NCI-H1930 (cell line): ENCODE data around the gene LRRC70.
"Not testable (repeated sequence)": the region's sequence is repeated elsewhere in the genome, so short reads cannot be mapped to it uniquely, and the experiment has no call there.

Experiments
- DNase-seq, 2 experiments: peaks; one replicate each; lab custom pipeline; 2025; lab: John Stamatoyannopoulos, UW

Gene LRRC70, protein sequence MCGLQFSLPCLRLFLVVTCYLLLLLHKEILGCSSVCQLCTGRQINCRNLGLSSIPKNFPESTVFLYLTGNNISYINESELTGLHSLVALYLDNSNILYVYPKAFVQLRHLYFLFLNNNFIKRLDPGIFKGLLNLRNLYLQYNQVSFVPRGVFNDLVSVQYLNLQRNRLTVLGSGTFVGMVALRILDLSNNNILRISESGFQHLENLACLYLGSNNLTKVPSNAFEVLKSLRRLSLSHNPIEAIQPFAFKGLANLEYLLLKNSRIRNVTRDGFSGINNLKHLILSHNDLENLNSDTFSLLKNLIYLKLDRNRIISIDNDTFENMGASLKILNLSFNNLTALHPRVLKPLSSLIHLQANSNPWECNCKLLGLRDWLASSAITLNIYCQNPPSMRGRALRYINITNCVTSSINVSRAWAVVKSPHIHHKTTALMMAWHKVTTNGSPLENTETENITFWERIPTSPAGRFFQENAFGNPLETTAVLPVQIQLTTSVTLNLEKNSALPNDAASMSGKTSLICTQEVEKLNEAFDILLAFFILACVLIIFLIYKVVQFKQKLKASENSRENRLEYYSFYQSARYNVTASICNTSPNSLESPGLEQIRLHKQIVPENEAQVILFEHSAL

DNA sequence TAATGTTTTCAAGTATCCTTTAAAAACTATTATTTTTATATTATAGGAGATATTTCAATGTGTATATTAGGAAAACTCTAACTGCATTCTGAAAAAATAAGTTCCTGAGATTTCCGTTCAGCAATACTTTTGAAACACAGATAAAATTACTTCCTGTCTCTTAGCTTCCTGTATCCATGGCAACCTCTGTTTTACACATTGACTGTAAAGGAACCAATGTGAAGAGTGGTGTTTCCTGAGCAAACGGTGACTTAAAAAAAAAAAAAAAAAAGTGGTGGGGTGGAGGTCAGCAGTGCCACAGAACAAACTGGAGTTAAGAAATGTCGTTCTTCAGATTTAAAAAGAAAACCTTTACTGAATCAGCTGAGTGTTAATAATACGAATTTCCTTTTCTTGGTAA is at the start of gene LRRC70:
LRRC70 (plus strand) TSS at position 280 of the 400 bp plus-strand sequence. CDS start 620 bp downstream, outside the sequence.
- DNase-seq: no peak

DNA sequence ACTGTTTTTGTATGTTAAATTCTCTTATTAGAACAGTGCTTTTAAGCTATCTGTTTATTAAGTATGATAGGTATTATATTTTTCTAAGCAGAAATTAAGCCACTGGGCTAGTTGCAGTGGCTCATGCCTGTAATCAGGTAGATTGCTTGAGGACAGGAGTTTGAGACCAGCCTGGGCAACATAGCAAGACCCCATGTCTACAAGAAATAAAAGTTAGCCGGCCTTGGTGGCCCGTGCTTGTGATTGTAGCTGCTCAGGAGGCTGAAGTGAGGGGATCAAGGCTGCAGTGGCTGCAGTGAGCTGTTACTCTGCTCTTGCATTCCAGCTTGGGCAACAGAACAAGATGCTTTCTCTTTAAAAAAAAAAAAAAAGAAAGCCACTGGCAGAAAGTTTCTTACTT is 45.0 kb upstream of the LRRC70 start:
- DNase-seq: no peak

DNA sequence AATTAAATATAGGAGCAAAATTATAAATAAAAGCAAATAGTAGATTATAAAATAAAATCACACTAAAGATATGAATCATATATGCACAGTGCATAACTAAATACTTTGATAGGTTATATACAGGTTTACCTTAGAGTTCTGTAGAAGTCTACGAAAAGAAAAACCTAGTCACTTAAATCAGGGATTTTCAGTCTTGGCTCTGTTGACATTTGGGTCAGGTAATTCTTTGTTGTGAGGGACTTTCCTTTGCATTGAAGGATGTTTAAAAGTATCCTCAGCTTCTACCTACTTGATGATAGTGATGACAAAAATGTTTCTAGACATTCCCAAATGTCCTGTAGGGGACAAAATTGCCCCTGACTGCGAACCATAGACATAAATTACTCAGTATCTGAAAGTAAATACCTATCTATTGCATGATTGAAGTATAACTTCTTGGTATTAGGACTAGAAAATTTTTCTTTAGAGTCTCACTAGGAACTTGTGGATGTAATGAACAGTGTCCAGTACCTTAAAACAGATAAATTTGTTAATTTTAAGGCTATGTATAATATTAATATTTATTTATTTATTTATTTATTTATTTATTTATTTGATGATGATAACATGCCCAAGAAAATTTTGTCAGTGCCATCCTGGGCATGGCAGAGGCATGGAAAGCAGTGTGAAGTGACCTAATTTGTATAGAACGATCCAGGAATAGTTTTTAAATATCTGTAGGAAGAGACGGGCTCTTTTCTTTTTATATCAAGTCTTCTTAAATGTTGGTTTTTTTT is 44.0 kb upstream of the LRRC70 start:
- no peak for DNase-seq

DNA sequence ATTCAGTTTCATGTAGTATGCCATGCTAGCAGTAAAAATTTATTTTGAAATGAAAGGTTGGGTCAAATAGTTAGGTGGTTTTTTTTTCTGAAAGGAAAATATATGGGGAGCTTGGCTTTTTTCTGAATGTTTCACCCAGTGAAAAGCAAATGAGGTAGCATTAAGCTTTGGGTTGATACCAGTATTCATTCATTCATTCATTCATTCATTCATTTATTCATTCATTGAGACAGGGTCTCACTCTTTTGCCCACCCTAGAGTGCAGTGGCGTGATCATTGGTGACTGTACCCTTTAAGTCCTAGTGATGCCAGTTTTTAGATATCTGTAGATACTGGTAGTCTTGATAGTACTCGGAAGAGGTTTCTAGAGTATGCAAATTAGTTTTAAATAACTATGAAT is 42.4 kb upstream of the LRRC70 start:
- DNase-seq: no peak

DNA sequence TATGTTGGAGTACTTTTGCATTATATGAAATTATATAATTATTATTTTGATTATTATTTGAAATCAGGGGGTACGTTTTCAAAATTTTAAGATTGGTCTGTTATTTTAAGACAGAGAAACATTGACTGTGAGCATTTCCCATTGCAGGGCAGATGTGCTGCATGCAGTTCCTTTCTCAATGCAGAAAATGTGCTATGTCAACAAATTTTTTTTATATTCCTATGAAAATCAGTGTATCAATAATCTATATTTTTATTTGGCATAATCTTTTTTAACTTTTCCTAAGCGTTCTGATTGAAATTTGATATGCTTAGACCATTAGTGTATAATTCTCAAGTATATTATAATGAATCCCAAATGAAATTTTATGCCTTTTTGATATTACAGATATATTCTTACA is 41.8 kb upstream of the LRRC70 start:
- DNase-seq: no peak

DNA sequence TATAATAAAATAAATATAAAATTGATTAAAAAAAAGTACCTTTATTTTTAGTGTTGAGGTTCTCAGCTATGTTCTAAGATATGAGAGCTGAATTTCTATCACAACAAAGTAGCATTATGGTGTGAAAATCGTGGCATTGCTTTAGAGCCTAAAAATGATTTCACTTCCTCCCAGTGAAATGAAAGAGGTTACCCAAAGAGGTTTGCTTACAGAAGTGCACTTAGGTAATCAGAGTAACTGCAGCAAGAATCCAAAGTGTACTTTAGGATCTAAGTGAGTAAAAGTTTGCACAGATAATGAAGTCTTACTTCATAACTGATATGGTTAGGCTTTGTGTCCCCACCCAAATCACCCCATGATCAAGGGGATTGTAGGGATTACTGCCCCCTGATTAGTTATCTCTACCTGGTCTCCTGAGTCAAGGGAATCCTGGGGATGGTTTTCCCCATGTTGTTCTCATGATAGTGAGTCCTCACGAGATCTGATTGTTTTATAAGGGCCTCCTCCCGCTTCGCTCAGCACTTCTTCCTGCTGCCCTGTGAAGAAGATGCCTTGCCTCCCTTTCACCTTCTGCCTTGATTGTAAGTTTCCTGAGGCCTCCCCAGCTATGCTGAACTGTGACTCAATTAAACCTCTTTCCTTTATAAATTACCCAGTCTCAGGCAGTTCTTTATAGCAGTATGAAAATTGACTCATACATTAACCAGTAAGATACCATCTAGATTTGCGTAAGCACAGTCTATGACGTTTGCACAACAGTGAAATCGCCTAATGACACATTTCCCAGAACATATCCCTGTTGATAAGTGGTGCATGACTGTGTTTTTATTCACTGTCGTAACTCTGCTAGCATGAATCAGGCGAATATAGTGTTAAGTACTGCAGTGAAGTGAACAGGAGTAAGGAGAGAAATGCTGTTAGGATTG is 40.3 kb upstream of the LRRC70 start:
- no peak for DNase-seq

DNA sequence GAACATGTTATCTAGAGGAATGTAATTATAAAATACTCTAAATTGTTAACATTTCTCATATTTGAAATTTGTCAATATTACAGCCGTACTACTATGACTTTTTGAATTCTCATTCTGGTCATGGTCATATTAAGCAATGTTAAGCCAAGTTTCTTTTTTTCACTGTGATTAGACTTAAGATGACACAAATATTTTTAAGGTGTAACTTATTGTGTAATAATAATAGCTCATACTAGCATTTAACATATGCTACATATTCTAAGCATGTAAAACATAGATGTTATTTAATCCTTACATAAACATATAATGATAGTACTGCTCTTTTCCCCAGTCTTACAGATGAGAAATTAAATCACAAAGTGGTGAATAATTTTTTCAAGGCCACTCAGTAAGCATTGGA is 35.9 kb upstream of the LRRC70 start:
- DNase-seq: no peak

DNA sequence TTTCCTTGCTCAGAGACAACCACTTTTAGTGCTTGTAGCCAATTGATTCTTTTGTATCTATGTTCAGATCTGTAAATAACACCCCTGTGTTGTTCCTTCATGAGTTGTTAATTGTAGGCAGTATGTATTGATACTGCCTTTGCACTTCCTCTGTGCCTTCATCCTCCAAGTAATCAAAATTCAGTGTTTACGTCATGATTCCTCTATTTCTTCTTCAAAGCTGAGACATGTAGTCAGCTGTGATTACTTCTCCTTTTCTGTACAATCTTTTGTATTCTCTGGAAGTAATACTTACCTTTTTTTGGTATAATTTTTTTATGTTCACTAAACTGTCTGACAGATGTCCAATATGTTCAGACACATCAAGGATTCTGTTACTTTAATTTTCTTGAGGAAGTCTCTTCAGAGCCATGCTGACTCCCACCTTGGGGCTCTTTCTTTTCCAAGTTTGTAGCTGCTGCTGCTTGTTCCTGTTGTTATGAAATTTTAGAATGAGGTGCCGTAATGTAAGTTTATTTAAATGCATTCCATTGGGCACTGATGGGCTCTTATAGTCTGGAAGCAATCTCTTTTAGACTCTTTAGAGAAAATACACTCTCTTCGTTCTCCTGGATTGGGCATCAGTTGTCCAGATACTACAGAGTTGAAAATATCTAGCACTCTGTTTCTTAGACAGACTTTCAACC is 30.5 kb upstream of the LRRC70 start:
- no peak for DNase-seq

DNA sequence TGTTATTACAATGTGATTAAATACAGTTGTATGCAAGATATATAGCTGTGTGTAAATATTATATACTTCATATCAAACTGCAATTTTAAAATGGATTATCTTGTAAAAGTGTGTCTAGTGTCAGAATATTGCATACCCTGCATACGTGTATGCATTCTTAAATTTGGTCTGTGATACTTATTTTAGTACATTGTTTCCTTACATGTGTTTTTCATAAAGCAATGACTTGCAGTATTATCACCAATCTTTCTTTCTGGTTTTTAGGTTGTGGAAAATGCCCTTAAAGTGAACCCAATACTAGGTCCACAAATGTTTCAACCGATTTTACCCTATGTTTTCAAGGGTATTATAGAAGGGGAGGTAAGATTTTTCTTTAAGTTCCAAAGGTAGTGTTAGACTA is 28.5 kb upstream of the LRRC70 start:
- no peak for DNase-seq

DNA sequence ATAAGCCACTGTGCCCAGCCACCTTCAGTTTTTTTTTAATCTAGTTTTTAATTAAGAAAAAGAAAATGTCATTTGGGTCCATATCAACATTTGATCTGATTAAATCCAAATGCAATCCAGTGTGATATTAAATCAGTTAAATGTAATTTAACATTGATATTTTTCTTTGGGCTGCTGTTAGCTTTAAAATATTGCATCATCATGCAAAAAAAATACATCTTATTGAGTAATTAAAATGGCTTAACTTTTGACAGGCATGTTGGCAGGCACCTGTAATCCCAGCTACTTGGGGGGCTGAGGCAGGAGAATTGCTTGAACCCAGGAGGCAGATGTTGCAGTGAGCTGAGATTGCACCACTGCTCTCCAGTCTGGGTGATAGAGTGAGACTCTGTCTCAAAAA is 22.7 kb upstream of the LRRC70 start:
- no peak for DNase-seq

DNA sequence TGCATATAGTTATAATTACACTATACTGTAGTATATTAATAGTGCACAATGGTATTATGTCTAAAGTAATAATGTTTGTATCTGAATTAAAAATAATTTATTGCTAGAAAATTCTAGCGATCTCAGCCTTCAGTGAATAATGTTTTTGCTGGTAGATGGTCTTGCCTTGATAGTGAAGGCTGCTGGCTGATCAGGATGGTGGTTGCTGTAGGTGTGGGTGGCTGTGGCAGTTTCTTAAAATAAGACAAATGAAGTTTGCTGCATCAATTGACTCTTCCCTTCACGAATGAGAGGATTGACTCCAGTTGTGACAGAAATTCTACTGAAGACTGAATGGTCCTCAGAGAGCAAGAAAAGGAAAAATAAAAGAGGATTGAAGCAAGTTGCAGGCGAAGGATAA is 19.7 kb upstream of the LRRC70 start:
- no peak for DNase-seq

DNA sequence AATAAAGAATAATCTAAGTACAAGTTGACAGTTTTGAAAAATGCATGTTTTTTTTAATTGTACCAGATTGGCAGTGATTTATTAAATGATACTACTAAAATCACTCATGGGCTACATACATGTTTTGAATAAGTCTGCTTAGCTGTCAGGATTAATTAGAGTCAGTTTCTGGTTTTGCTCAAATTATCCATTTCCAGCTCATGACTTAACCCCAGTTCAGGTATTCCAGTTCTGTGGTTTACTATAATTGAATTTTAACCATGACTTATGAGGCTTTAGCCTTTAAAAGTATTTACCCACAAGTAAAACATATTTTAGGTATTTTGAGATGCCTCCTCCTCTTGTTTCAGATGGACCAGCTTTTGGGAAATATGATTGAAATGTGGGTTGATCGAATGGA is 17.8 kb upstream of the LRRC70 start:
- no peak for DNase-seq

DNA sequence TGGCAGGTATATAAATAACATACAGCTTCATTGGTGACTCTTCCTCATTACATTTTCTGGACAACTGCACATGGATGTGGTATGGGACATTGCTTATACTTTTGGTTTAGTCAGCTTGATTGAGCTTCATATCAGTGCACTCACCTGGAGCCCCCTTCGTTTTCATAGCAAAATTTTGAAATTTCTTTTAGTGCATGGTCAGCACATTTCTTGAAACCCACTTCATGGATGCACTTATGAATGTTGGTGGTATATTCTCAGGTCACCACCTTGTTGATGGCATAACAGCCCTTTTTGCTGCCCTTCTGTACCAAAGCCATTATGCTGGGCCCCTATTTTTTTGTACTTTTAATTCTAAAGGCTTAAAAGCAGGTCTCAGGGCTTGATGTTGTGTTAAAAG is 16.7 kb upstream of the LRRC70 start:
- no peak for DNase-seq

DNA sequence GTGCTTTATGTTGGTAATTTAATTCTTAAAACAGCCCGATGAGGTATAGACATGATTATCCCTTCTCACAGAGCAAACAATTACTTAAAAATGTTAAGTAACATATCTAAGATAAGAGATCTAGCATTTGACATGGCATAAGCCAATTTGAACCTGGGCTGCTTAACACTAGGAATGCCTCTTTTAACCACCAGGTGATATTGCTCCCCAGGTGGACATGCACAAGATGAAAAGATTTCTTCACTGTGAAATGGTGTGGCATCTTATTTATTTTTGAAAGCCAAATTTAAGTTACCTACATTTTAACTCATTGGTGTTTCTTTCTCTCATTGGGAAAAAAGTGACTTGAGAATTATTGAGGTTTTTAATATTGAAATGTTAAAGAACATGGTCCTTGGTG is 15.8 kb upstream of the LRRC70 start:
- DNase-seq: no peak

DNA sequence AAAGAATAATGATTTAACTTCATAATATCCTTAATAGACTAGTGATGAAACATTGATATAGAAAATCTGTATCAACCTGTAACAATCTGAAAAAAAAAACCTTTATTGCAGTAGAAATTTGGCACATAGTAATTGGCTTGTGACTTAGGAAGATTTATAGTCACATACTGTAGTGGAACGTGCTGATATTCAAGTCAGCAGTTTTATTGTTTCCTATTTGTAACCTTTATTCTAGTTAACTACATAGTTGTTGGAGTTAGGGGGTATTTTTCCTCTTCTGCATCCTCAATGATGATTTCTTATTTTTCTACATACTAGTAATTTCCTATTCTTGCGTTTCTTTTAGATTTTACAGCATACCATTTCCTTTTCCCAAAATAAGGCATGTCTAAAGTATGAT is 14.5 kb upstream of the LRRC70 start:
- no peak for DNase-seq

DNA sequence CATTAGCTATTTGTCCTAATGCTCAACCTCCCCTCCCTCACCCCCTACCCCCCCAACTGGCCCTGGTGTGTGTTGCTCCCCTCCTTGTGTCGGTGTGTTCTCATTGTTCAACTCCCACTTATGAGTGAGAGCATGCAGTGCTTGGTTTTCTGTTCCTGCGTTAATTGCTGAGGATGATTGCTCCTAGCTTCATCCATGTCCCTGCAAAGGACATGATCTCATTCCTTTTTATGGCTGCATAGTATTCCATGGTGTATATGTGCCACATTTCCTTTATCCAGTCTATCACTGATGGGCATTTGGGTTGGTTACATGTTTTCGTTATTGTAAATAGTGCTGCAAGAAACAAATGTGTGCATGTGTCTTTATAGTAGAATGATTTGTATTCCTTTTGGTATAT is 12.9 kb upstream of the LRRC70 start:
- not testable (repeated sequence) for DNase-seq

DNA sequence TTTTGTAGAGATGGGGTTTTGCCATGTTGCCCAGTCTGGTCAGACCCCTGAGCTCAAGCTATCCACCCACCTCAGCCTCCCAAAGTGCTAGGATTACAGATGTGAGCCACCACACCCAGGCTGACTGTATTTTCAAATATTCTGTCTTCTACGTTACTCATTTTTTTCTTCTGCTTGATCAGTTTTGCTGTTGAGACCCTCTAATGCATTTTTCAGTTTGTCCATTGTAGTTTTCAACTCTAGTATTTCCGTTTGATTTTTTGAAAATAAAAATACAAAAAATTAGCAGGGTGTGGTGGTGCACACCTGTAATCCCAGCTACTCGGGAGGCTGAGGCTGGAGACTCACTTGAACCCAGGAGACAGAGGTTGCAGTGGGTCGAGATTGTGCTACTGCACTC is 10.5 kb upstream of the LRRC70 start:
- no peak for DNase-seq

DNA sequence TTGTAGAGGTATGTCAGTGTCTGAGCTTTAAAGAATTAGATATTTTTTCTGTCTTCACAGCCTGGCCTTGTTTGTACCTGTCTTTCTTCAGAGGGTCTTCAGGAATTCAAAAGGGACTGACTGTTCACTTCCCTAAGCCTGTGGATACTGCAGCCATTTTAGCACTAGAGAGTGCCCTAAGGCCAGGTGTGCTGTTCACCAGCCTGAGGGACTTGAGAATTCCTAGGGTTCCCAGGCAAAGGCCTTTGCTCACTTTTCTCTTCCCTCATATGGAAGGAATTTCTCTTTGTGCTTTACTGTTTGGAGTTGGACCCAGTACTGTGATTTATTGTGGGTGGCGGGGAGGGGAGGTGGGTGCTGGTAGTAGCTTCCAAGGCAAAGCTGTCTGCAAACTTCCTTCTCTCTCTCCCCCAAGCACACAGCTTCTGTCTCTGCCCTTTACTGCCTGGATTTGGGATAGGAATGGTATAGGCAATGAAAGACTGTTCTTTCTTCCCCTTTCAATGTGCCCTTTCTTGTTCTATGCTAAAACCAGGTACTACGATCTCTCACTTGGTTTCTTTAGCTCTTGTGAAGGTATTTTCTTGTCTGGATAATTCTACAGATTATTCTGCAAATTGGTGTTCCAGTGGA is 9.7 kb upstream of the LRRC70 start:
- DNase-seq: no peak

DNA sequence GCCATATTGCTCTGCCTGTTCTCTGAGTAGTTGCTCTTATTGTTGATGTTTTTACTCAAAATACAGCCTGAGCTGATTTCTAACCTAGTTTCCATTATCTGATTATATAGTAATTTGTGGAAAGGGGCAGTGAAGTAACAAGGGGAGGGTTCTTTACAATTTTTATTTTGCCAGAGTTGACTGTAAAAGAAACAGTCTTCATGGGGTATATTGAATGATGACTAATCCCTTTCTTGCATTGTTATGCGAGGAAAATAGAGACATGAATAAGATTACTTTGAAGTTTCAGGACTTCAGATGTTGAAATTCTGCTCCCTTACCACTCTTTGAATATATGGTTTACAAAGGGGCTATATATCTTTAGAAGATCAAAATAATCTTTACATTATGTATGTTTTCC is 9.1 kb upstream of the LRRC70 start:
- DNase-seq: no peak

DNA sequence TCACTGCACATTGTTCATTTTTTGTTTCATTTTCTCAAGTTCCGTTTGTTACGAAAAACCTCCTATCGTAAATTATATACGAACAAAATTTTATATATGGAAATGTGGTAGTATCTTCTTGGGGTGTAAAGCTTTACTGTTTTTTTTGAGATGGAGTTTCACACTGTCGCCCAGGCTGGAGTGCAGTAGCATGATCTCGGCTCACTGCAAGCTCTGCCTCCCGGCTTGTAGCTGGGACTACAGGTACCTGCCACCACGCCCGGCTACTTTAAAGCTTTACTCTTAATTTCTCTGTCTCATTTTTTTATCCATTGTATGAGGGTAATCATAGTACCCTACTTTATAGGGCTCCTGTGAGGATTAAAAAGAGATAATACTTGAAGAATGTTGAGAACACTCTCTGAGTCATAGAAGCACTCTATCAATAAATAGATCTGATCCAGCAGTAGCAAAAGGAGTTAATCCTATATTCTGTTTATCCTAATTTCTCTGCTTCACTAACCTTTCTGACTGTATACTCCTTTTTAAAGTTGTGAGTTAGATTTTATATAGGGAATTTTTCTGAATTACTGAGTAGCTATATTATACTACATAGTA is 5.6 kb upstream of the LRRC70 start:
- no peak for DNase-seq
